H1 (cell line): ENCODE measurements around the gene SRR. TPM values are rescaled to one million over a fixed set of nuclear protein-coding genes. Genes with fewer than 3 reads are reported as not detected.

ENCODE experiments used
- BRCA1 ChIP-seq: IDR thresholded peaks from 2 replicates; pipeline ENCODE4 v1.6.1; 2012; ENCODE audit warnings: low read depth, low read length, improper control_type of control experiment
- EGR1 ChIP-seq: IDR thresholded peaks from 2 replicates; pipeline ENCODE4 v1.6.1; 2011; ENCODE audit warnings: low read depth, low read length, borderline replicate concordance
- GABPA ChIP-seq: IDR thresholded peaks from 2 replicates; pipeline ENCODE4 v1.6.1; 2011; ENCODE audit warnings: mild to moderate bottlenecking, low read length, moderate library complexity, borderline replicate concordance; ENCODE audit not compliant: insufficient read depth
- JUND ChIP-seq: IDR thresholded peaks from 2 replicates; pipeline ENCODE4 v1.6.1; 2011; ENCODE audit warnings: mild to moderate bottlenecking, improper control_type of control experiment, low read length
- POU5F1 ChIP-seq: IDR thresholded peaks from 2 replicates; pipeline ENCODE4 v1.6.1; 2011; ENCODE audit warnings: low read depth, mild to moderate bottlenecking, low read length, moderate library complexity
- RNF2 ChIP-seq: fragments of 200-900, 300-1000 bp; sonication (generic); IDR thresholded peaks from 2 replicates; pipeline ENCODE4 v1.7.1; 2016; ENCODE audit warnings: borderline replicate concordance, low read depth, mild to moderate bottlenecking, antibody characterized with exemption, low read length; ENCODE audit not compliant: poor library complexity, severe bottlenecking; ENCODE audit errors: missing control alignments
- RXRA ChIP-seq: IDR thresholded peaks from 2 replicates; pipeline ENCODE4 v1.6.1; 2011; ENCODE audit warnings: low read depth, mild to moderate bottlenecking, low read length, moderate library complexity; ENCODE audit not compliant: insufficient read depth
- SP1 ChIP-seq: IDR thresholded peaks from 2 replicates; pipeline ENCODE4 v1.6.1; 2011; ENCODE audit warnings: low read depth, low read length
- polyA plus RNA-seq, 7 experiments: library from polyadenylated mRNA; depleted of rRNA in 3 of 7; stranded (reverse) in 5 of 7; unstranded in 2 of 7; fragments of >200 nt in 5 of 7; fragments of 200-250 nt in 2 of 7; gene quantifications; 1 replicate in 5 of 7; 2 replicates in 1 of 7; 4 replicates in 1 of 7; pipeline versions ENCODE4 v1.2.1 to v1.2.3, GENCODE V29; 2011 to 2013; ENCODE audit warnings: missing spikeins in 2 of 7, mixed read lengths in 2 of 7
- total RNA-seq: library from RNA; stranded (reverse); fragmentation: NEBNext Ultra II Directional; extraction: Animal tissue kit (Norgen Biotek cat#: 25700); gene quantifications from 2 replicates; pipeline ENCODE4 v1.2.1, GENCODE V29; 2021

The SRR gene
- total and polyA plus RNA-seq, 2 of the 8 experiments (the other 6 are each of a cell fraction or from before 2014, with no cell fraction given) = 3.6 to 4.5 TPM

DNA sequence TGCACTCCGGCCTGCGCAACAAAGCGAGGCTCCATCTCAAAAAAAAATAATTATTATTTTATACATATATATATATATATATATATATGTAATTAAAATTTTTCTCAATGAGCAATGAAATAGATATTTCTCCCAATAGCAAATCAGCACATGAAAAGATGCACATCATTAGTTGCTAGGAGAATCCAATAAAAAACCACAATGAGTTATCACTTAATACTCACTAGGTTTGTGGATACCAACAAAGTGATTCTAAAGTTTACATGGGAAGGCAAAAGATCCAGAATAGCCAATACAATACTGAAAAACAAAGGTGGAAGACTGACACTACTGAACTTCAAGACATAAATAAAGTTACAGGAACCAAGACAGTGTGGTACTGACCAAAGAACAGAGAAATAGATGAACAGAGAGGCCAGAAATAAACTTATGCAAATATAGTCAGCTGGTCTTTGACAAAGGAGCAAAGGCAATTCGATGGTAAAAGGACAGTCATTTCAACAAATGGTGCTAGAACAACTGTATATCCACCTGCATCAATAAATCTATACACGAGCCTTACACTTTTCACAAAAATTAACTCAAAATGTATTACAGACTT is 13.8 kb upstream of the SRR start (continued):
- TF ChIP-seq RNF2 = no peak
- no peak for TF ChIP-seq BRCA1
- TF ChIP-seq JUND = no peak
- TF ChIP-seq EGR1 = no peak
- TF ChIP-seq GABPA = no peak
- no peak for TF ChIP-seq POU5F1
- TF ChIP-seq RXRA = no peak
- no peak for TF ChIP-seq SP1
